K562 (cell line): ENCODE results near the gene USP24. TPM values are rescaled to one million over a fixed set of nuclear protein-coding genes. Genes with fewer than 3 reads are reported as not detected.

Experiments used
- ATAC-seq: fragments of 200-7000 bp; cut with Tn5 transposase; 3 replicates; pipeline ENCODE4 v1.9.1; 2020; ENCODE audit warnings: moderate library complexity
- BruUV-seq: library from RNA; stranded (reverse); fragments of 400-500 nt; replicated peaks from 2 replicates; lab custom pipeline; 2021; lab: Mats Ljungman, UMichigan
- CTCF ChIA-PET: fragments of 300-600 bp; formaldehyde crosslinking; extraction: SDS; loops from one replicate; lab custom pipeline; 2021; ENCODE audit warnings: low intra/inter-chr PET ratio; lab: Yijun Ruan, JAX
- POLR2A ChIA-PET: fragments of 300-600, 350-650 bp; sonication (Branson Sonifier 250); formaldehyde crosslinking; extraction: SDS; loops from one replicate; lab custom pipeline; 2021; ENCODE audit warnings: antibody characterized with exemption, inconsistent platforms; lab: Yijun Ruan, JAX
- DNase-seq, 4 experiments: peaks; one replicate each; pipeline versions ENCODE4 v3.0.0 to v3.0.0-alpha.2; 2011 to 2018; ENCODE audit warnings: low spot score in 3 of 4, mixed read lengths in 3 of 4; ENCODE audit errors: extremely low read depth in 1 of 4
- FAIRE-seq: peaks from 2 replicates; lab custom pipeline; 2011; peaks lifted over from hg19 to GRCh38; lab: Jason Lieb, UNC
- H2AFZ ChIP-seq: 2 replicates; pipeline ENCODE4 v1.6.0; 2011; ENCODE audit warnings: low read depth, low read length, control low read depth, inconsistent platforms
- H3K27ac ChIP-seq: fragments of 200-600 bp; 3 replicates; pipeline ENCODE4 v1.8.0; 2011; ENCODE audit warnings: low read depth, mild to moderate bottlenecking, control low read depth, inconsistent platforms, low read length, moderate library complexity, mixed read lengths; ENCODE audit errors: extremely low read depth
- H3K27me3 ChIP-seq, 2 experiments: fragments of 300-600 bp in 1 of 2; 2 replicates in 1 of 2; 3 replicates in 1 of 2; pipeline versions ENCODE4 v1.6.0 to v1.8.0; 2011; ENCODE audit warnings: inconsistent platforms in 2 of 2, low read length in 2 of 2, mild to moderate bottlenecking in 1 of 2, mixed read lengths in 1 of 2, moderate library complexity in 1 of 2; ENCODE audit not compliant: control insufficient read depth in 2 of 2, insufficient read depth in 2 of 2
- H3K36me3 ChIP-seq: fragments of 300-600 bp; 3 replicates; pipeline ENCODE4 v1.8.0; 2011; ENCODE audit warnings: mild to moderate bottlenecking, low read length, inconsistent platforms; ENCODE audit not compliant: control insufficient read depth, insufficient read depth
- H3K4me1 ChIP-seq, 2 experiments: fragments of 200-600 bp in 1 of 2; replicated peaks in 1 of 2; 2 replicates in 1 of 2; 3 replicates in 1 of 2; pipeline versions ENCODE4 v1.5.1 to v1.8.0; 2011; ENCODE audit warnings: inconsistent platforms in 2 of 2, low read length in 2 of 2, mild to moderate bottlenecking in 1 of 2, mixed read lengths in 1 of 2, moderate library complexity in 1 of 2; ENCODE audit not compliant: control insufficient read depth in 2 of 2, insufficient read depth in 2 of 2
- H3K4me2 ChIP-seq: 2 replicates; pipeline ENCODE4 v1.6.1; 2011; ENCODE audit warnings: low read length, control low read depth, inconsistent platforms, mixed read lengths; ENCODE audit not compliant: insufficient read depth
- H3K4me3 ChIP-seq: fragments of 200-600 bp; sonication (generic), shearing (Covaris generic); 2 replicates; pipeline ENCODE4 v1.5.1; 2016; ENCODE audit warnings: control low read depth, inconsistent platforms
- H3K79me2 ChIP-seq: fragments of 200-600 bp; 3 replicates; pipeline ENCODE4 v1.8.0; 2011; ENCODE audit warnings: low read length, inconsistent platforms; ENCODE audit not compliant: control insufficient read depth, insufficient read depth
- H3K9ac ChIP-seq, 2 experiments: 2 replicates each; pipeline versions ENCODE4 v1.6.0 to v1.6.1; 2011; ENCODE audit warnings: low read depth in 2 of 2, low read length in 2 of 2, control low read depth in 1 of 2, inconsistent platforms in 1 of 2, mild to moderate bottlenecking in 1 of 2, mixed read lengths in 1 of 2; ENCODE audit not compliant: insufficient read depth in 1 of 2
- H3K9me1 ChIP-seq: one replicate; pipeline ENCODE4 v1.6.0; 2011; ENCODE audit warnings: inconsistent platforms, mild to moderate bottlenecking, low read length, moderate library complexity; ENCODE audit not compliant: control insufficient read depth, insufficient read depth
- H3K9me3 ChIP-seq: replicated peaks from 2 replicates; pipeline ENCODE4 v1.5.1; 2011; ENCODE audit warnings: low read depth, low read length, inconsistent platforms; ENCODE audit not compliant: control insufficient read depth, insufficient read depth
- H4K20me1 ChIP-seq: replicated peaks from 2 replicates; pipeline ENCODE4 v1.6.1; 2011; ENCODE audit warnings: low read length, inconsistent platforms, mixed read lengths; ENCODE audit not compliant: control insufficient read depth, insufficient read depth
- ASH1L ChIP-seq: fragments of 450-650 bp; IDR thresholded peaks from 2 replicates; pipeline ENCODE4 v1.6.1; 2018; ENCODE audit warnings: borderline replicate concordance, mild to moderate bottlenecking, low read depth; ENCODE audit not compliant: partially characterized antibody
- ATF1 ChIP-seq, 2 experiments: fragments of 450-650 bp in 1 of 2; IDR thresholded peaks; 2 replicates each; pipeline ENCODE4 v1.6.1; 2016; ENCODE audit warnings: missing compliant biosample characterization in 1 of 2, missing genetic modification characterization in 1 of 2
- ATF6 ChIP-seq: sonication (generic); formaldehyde crosslinking; IDR thresholded peaks from 2 replicates; pipeline ENCODE4 v1.4.0; 2020; ENCODE audit warnings: mild to moderate bottlenecking, missing genetic modification reagents
- DNMT1 ChIP-seq: fragments of 450-650 bp; IDR thresholded peaks from 2 replicates; pipeline ENCODE4 v1.6.1; 2016; ENCODE audit warnings: antibody characterized with exemption, mild to moderate bottlenecking
- EP300 ChIP-seq: IDR thresholded peaks from 2 replicates; pipeline ENCODE4 v1.6.1; 2012; ENCODE audit warnings: low read length, improper control_type of control experiment
- FOSL1 ChIP-seq: fragments of 200-800 bp; sonication (Bioruptor generic); conservative IDR thresholded peaks from 2 replicates; pipeline ENCODE4 v1.6.1; 2016; ENCODE audit warnings: missing genetic modification characterization, missing compliant biosample characterization
- FOXK1 ChIP-seq: sonication (generic); formaldehyde crosslinking; IDR thresholded peaks from 2 replicates; pipeline ENCODE4 v1.8.0; 2022; ENCODE audit warnings: missing genetic modification reagents, mild to moderate bottlenecking, borderline replicate concordance
- KLF10 ChIP-seq: fragments of 250-450 bp; sonication (Bioruptor Pico); IDR thresholded peaks from 2 replicates; pipeline ENCODE4 v1.6.1; 2021; ENCODE audit warnings: matching md5 sums
- SMARCB1 ChIP-seq: IDR thresholded peaks from 2 replicates; pipeline ENCODE4 v1.6.1; 2011; ENCODE audit warnings: improper control_type of control experiment, low read depth; ENCODE audit not compliant: insufficient read length
- TGIF2 ChIP-seq: sonication (generic); formaldehyde crosslinking; IDR thresholded peaks from 2 replicates; pipeline ENCODE4 v1.8.1; 2022; ENCODE audit warnings: mild to moderate bottlenecking, missing genetic modification reagents, moderate library complexity
- THAP12 ChIP-seq: fragments of 250-450 bp; sonication (Bioruptor Pico); IDR thresholded peaks from 2 replicates; pipeline ENCODE4 v1.9.0; 2021; ENCODE audit warnings: mild to moderate bottlenecking, inconsistent platforms
- ZBTB8A ChIP-seq: fragments of 450-650 bp; IDR thresholded peaks from 2 replicates; pipeline ENCODE4 v1.6.1; 2018; ENCODE audit warnings: mild to moderate bottlenecking, moderate library complexity; ENCODE audit not compliant: partially characterized antibody
- ZNF282 ChIP-seq: sonication (generic); formaldehyde crosslinking; IDR thresholded peaks from 2 replicates; pipeline ENCODE4 v1.8.1; 2023; ENCODE audit warnings: missing genetic modification reagents
- ZNF347 ChIP-seq: fragments of 450-650 bp; formaldehyde crosslinking; IDR thresholded peaks from 2 replicates; pipeline ENCODE4 v1.4.0; 2020; ENCODE audit warnings: low read depth, mild to moderate bottlenecking, moderate library complexity
- ZNF740 ChIP-seq, 3 experiments: fragments of 200-800 bp in 1 of 3; sonication (Bioruptor generic) in 1 of 3; sonication (generic) in 1 of 3; formaldehyde crosslinking in 1 of 3; IDR thresholded peaks; 2 replicates each; pipeline versions ENCODE4 v1.6.1 to v1.8.0; 2016 to 2022; ENCODE audit warnings: mild to moderate bottlenecking in 2 of 3, missing compliant biosample characterization in 2 of 3, missing genetic modification characterization in 2 of 3, missing genetic modification reagents in 1 of 3
- WGBS: fragments of 100-300 bp; shearing (Covaris generic); methylation state at CpG from one replicate; pipeline ENCODE4 v1.1.6; 2016; ENCODE audit warnings: low coverage, mixed read lengths; ENCODE audit not compliant: insufficient coverage; ENCODE audit errors: missing lambda C conversion rate; 5-methylcytosine and 5-hydroxymethylcytosine counted together
- in situ Hi-C: fragments of 300-500 bp; cut with MboI; formaldehyde crosslinking; loops from 4 replicates; pipeline ENCODE4 v1.15.0; 2018; ENCODE audit warnings: inconsistent platforms, mixed read lengths
- intact Hi-C: fragments of 100-400 bp; cut with micrococcal nuclease; formaldehyde crosslinking; loops from 2 replicates; pipeline ENCODE4 v1.14.2; 2022
- polyA plus RNA-seq, 8 experiments: library from polyadenylated mRNA; depleted of rRNA in 4 of 8; stranded (reverse) in 5 of 8; unstranded in 3 of 8; fragments of >200 nt; fragmentation: Nextera tagmentation in 2 of 8; fragmentation: Illumina TruSeq in 1 of 8; extraction: Ambion mirVana in 2 of 8; extraction: Trizol in 1 of 8; gene quantifications; 2 replicates each; pipeline versions ENCODE4 v1.2.1 to v1.2.3, GENCODE V29; 2011 to 2014; ENCODE audit warnings: inconsistent platforms in 1 of 8, missing spikeins in 1 of 8
- total RNA-seq, 7 experiments: library from RNA; depleted of rRNA in 6 of 7; stranded (reverse); fragments of >200 nt in 6 of 7; fragmentation: Illumina TruSeq in 2 of 7; extraction: Trizol in 2 of 7; gene quantifications; 2 replicates each; pipeline versions ENCODE4 v1.2.1 to v1.2.3, GENCODE V29; 2011 to 2021; ENCODE audit warnings: low replicate concordance in 1 of 7

The USP24 gene
- total and polyA plus RNA-seq, 9 of the 15 experiments (the other 6 are each of a cell fraction or from before 2014, with no cell fraction given), result 7.7 to 62.6 (median 36.8) TPM

- H3K9me3 ChIP-seq, result no peaks in the 10 kb centered on the region
- intact Hi-C loops (no loop called here), in situ Hi-C loops (no loop called here)
- no peak overlapping the region for H3K4me3 ChIP-seq
- TF ChIP-seq FOXK1 (no peak), TGIF2 (CRISPR knock-in tag) (no peak), ZNF347 (CRISPR knock-in tag) (no peak), ZNF740 (CRISPR knock-in tag; IDR thresholded peaks at IDR 0.05) (no peak), ZNF740 (tag; IDR thresholded peaks at IDR 0.05) (no peak), EP300 (no peak), DNMT1 (no peak), ATF6 (no peak), ZNF282 (CRISPR knock-in tag) (no peak), ZBTB8A (no peak), ATF1 (CRISPR knock-in tag; IDR thresholded peaks at IDR 0.05) (no peak), ATF1 (tag; IDR thresholded peaks at IDR 0.05) (no peak), FOSL1 (tag) (no peak), ASH1L (no peak), KLF10 (CRISPR knock-in tag) (no peak), SMARCB1 (no peak), THAP12 (CRISPR knock-in tag) (no peak)
- H3K4me2 ChIP-seq, result no peak overlapping the region
- no peak for FAIRE-seq
- peaks cover 94% of the 10 kb centered on the region; the same call in 2 of the 3 replicates for H3K36me3 ChIP-seq
- peaks cover 0 to 5% of the 10 kb centered on the region in 2 experiments; a peak in 2 of 5 replicates for H3K4me1 ChIP-seq
- BruUV-seq, result no TSS peak
- H3K27ac ChIP-seq, result no peak overlapping the region
- WGBS, result 77% methylated on average over 9 of the region's 9 CpGs
- H3K27me3 ChIP-seq, result no peaks in the 10 kb centered on the region
- H4K20me1 ChIP-seq, result peaks cover 4% of the 10 kb centered on the region; the same call in 1 of the 2 replicates
- H2AFZ ChIP-seq, result no peak overlapping the region
- POLR2A ChIA-PET, result interaction anchor here (1.3 kb wide), 1 partner anchor 15 kb away, joined by 3 read pairs; no protein-coding TSS in a partner anchor
- no peaks in the 10 kb centered on the region for H3K9me1 ChIP-seq
- DNase-seq, result no peak
- H3K79me2 ChIP-seq, result peaks cover 15% of the 10 kb centered on the region; the same call in 2 of the 3 replicates
- CTCF ChIA-PET, result no interaction called here
- ATAC-seq, result no peak
- H3K9ac ChIP-seq, result no peak overlapping the region
Measured at GRCh38 chr1:55051621-55052020, 163.5 kb downstream of the USP24 start.
